GM21390 (cell line): ENCODE results near the gene ZMAT2.
"Not testable (repeated sequence)": the region's sequence is repeated elsewhere in the genome, so short reads cannot be mapped to it uniquely, and the experiment has no call there.

Source experiments
- ATAC-seq: cut with Tn5 transposase; IDR thresholded peaks from one replicate; pipeline ENCODE4 v1.9.1; 2021; ENCODE audit not compliant: unreplicated experiment

Gene ZMAT2

DNA sequence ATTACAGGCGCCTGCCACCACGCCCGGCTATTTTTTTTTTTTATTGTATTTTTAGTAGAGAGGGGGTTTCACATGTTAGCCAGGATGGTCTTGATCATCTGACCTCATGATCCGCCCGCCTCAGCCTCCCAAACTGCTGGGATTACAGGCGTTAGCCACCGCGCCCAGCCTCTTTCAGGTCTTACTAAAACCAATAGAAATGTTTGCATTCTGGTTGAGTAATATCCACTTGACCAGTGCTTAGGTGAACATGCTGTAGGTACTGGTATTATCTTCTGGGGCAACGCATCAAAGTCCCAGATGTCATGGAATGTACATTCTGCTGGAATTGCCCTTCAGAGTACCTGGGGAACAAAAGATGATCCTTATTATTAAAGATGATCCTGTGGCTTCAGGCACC, 8.5 kb downstream of the ZMAT2 start:
- ATAC-seq: not testable (repeated sequence)

DNA sequence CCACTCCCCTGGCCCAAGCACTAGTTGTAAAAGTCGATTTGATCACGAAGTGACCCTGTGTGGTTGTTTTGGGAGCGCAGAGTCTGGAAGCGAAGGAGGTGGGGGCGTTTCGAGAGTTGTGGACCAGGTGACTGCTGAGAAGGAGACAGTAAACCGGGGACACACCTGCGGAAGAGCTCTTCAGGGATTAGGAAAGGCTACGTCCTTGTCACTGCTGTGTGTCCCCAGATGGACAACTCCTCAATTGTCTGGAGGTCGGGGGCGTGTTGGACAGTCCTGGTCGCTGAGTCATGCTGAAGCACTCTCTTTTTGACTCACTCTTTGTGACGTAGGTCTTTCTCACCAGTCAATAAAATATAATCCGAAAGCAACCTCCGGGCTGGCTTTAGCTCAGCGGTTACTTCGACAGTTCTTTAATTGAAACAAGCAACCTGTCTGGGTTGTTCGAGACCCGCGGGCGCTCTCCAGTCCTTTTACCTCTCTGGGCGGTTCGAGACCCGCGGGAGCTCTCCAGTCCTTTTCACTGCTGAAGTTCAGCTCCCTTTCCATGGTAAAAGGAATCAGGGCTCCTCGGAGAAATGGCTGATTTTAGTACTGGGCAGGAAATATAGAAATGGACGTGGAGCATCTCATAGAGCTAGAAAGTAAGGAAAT, 10.8 kb downstream of the ZMAT2 start:
- ATAC-seq: peak; percentile 83

DNA sequence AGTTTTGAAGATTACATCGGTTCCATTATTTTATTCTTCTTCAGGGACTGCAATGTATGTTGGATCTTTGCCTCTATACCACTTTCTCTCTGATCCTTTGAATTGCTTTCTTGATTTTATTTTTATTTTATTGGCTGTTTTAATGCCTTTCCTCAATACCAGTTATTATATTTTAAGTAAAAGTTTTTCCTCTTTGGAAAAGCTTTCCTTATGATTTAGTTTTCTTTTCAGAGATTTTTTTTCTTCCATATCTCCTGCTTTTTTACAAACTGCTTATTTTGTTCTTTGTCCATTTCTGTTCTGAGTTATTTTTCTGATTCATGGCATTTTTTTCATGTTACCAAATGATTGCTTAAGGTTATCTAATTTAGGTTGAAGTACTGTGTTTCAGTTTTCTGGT, 11.5 kb downstream of the ZMAT2 start:
- no peak for ATAC-seq

DNA sequence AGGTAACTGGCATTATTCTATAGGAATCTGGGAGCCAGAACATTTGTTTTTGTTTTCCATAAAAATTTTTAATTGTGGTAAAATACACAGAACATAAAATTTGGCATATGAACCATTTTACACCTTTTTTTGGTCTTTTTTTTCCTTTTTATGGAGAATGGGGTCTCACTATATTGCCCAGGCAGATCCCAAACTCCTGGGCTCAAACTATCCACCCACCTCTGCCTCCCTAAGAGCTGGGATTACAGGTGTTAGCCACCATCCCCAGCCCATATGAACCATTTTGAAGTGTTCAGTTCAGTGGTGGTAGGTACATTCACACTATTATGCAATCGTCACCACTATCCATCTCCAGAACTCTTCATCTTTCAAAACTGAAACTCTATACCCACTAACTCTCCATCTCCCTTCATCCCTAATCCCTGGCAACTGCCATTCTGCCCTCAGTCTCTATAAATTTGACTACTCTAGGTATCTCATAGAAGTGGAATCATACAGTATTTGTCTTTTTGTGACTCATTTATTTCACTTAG, 13.4 kb downstream of the ZMAT2 start:
- no peak for ATAC-seq

DNA sequence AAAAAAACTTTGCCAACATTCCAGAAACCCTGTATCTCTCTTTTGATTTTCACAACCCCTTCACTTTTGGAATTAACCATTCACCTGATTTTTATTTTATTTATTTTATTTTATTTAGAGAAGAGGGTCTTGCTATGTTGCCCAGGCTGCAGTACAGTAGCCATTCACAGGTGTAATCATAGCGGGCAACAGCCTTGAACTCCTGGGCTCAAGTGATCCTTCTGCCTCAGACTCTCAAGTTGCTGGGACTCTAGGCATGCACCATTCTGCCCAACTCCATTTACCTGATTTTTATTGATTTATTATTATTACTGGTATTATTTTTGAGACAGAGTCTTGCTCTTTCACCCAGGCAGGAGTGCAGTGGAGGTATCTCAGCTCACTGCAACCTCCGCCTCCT, 16.0 kb downstream of the ZMAT2 start:
- ATAC-seq: not testable (repeated sequence)

DNA sequence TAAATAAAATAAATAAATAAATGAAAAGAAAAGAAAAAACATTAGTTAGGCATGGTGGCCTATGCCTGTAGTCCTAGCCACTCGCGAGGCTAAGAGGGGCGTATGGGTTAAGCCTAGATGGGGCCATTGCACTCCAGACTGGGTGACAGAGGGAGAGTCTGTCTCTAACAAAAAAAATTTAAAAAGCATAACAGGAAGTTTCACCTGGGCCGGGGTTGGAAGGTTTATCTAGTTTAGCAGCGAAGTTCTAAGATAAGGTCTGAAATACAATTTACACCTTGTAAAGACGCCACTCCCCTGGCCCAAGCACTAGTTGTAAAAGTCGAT, 18.0 kb downstream of the ZMAT2 start:
- ATAC-seq: no peak

DNA sequence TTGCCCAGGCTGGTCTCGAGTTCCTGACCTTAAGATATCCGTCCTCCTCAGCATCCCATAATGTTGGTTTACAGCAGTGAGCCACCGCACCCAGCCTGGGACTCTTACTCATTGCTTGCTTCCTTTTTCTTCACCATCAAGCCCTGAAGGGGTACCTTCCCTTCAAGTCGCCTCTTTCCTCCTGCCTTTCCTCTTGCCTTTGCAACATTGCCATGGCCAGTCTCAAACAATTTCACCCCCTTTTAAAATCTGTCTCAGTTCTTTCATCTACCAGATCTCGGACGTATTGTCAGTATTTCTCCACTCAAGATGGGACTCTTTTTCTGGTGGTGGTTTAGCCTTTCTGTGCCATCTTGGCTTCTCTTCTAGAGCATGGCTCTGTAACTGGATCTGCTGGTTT, 20.5 kb downstream of the ZMAT2 start:
- ATAC-seq: not testable (repeated sequence)

DNA sequence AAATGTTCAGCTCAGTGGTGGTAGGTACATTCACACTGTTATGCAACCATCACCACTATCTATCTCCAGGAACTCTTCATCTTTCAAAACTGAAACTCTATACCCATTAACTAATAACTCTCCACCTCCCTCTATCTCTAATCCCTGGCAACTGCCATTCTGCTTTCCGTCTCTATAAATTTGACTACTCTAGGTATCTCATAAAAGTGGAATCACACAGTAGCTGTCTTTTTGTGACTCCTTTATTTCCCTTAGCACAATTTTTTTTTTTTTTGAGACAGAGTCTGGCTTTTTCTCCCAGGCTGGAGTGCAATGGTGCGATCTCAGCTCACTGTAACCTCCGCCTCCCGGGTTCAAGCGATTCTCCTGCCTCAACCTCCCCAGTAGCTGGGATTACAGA, 21.1 kb downstream of the ZMAT2 start:
- not testable (repeated sequence) for ATAC-seq

DNA sequence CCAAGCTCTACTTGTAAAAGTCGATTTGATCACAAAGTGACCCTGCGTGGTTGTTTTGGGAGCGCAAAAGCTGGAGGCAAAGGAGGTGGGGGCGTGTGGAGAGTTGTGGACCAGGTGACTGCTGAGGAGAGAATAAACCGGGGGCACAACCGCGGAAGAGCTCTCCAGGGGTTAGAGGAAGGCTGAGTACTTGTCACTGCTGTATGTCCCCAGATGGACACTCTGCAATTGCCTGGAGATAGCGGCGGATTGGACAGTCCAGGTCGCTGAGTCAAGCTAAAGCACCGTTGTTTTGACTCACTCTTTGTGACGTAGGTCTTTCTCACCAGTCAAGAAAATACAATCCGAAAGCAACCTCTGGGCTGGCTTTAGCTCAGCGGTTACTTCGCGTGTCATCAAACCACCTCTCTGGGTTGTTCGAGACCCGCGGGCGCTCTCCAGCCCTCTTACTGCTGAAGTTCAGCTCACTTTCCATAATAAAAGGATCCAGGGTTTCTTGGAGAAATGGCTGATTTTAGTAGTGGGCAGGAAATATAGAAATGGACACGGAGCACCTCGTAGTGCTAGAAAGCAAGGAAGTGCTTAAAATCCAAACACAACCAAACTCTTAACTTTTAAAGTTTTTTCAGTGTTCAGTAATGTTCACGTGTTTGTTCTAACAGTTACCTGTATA, 25.7 kb downstream of the ZMAT2 start:
- ATAC-seq: peak; percentile 82

DNA sequence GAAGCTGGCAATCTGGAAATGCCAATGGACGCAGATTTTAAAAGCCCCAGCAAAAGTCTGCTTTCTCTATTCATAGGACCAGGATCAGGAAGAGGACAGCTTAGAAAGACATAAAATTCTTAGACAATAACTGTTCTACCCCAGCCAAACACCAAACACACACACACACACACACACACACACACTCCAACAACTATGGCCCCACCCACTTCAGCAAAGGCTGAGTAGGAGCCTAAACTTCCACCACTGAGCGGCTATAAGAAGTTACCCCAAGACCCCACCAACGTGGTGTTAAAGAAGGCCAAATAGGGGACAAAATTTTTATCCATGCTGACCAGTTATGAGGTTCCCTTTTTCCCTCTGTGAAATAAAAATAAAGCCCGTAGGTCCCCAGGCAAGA, 32.9 kb downstream of the ZMAT2 start:
- no peak for ATAC-seq

DNA sequence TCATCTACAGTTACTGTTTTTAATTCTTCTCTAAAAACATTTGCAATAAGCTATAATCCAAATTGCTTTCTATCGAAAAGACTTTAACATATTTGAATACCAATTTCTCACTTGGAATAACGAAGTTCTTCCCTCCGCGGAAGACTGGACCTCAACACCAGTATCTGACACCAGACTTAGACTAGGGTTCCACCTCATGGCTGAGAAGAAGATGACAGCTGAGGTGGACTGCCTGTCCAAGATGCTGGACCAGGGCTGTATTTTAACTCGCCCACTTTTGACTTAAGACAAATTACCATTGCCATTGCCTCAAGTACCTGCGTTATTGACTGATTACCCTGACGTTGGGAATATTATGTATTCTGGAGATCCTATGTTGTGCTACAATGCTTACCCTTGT, 34.1 kb downstream of the ZMAT2 start:
- ATAC-seq: no peak

DNA sequence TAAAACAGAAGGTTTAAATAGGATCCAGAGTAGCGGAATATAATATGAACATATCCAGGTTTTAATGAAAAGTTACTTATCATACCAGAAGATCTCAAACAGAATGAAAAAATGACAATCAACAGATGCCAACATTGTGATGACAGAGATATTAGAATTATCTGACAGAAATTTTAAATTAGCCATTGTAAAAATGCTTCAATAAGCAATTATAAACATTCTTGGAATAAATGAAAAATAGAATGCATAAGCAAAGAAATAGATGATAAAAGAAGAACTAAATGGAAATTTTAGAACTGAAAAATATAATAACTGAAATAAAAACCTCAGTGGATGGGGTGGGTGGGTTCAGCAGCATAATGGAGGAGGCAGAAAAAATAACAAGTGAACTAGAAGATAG, 37.2 kb downstream of the ZMAT2 start:
- no peak for ATAC-seq

DNA sequence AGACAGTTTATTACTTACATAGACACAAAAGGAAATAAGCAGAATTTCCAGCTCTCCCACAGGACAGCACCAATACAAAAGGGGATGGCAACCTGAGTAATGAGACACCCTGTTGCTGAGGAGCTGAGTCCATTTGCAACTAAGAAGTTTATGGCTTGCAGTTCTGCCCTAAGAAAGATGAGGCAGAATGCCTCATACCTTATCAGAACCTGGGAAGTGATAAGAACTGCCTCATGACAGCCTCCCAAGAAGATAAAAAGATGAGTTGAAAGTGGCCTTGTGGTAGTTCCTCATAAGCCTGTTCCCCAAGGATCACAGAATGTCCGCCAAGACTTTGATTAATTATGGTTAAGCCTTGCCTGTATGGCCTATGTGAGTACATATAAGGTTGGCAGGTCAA, 41.7 kb downstream of the ZMAT2 start:
- ATAC-seq: no peak

DNA sequence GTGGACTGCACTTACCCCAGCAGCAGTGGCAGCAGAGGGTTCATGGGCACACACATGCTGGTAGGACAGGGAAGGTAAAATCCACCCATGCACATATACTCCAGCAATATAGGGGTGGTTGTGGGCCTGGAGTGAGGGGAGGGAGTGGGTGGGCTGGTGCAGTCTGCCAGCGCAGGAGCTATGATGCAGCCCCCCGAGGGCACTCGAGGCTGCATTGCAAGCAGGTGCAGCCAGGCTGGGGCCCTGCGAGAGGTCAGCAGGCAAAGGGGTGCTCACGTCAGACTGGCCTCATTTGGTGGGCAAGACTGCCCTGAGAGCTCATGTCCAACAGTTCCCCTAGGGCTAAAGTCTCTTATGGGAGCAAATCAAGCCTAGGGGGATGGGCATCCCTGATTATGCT, 53.3 kb downstream of the ZMAT2 start:
- ATAC-seq: no peak
